HUDEP-2 (cell line): ENCODE measurements around the gene BATF3.

ENCODE experiments used
- DNase-seq, 76 experiments: peaks; one replicate each; lab custom pipeline; 2025; ENCODE audit not compliant: unreplicated experiment in 76 of 76; lab: John Stamatoyannopoulos, UW

Gene BATF3

DNA sequence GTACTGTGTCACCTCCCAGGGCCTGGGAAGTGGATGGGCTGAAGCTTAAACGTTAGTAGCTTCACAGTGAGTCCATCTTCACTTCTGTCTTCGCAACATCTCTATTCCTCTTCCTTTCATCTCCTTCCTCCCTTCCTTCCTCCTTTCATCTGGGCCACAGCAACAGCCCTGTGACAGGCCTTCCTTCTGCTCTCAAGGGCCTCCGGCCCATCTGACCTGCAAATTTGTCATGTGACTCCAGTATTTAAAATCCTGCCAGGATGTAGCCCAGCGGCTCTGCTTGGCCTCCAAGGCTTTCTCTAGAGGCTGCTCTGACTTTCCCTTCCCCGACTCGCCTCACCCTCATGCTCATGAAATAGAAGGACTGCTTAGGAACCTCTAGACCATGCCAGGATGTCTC is 10.9 kb upstream of the BATF3 start:
- DNase-seq = no peak

- DNase-seq = no peak
These were observed 4.4 kb upstream of the BATF3 start for GRCh38 chr1:212703991-212704564.

DNA sequence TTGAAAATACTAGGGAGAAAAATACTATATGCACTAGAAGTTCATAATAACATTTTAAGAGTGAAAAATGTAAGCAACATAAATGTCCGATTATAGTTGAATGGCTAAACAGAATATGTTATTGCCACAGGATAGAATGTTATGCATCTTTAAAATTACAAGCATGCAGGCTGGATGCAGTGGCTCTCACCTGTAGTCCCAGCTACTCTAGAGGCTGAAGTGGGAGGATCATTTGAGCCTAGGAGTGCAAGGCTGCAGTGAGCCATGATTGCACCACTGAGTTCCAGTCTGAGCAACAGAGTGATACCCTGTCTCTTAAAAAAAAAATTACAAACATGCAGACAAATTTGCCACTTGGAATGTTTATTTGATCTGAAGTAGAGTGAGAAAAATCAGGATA is 3.0 kb upstream of the BATF3 start:
- DNase-seq = no peak

- DNase-seq = no peak
These were observed 2.3 kb upstream of the BATF3 start for GRCh38 chr1:212701910-212702309.

- DNase-seq = peak in 10 of 76 experiments; percentile 5 to 34 (median 10)
These were observed 1.5 kb upstream of the BATF3 start for GRCh38 chr1:212700892-212701819.

- DNase-seq = no peak
These were observed 717 bp upstream of the BATF3 start for GRCh38 chr1:212700223-212700891.

GRCh38 chr1:212699104-212699624 is 476 bp downstream of the BATF3 start:
- peak in 22 of 76 experiments; percentile 1 to 33 (median 16) for DNase-seq

GRCh38 chr1:212698467-212699103 is 1.1 kb downstream of the BATF3 start:
- no peak for DNase-seq

- DNase-seq = no peak
These were observed 2.8 kb downstream of the BATF3 start for GRCh38 chr1:212696721-212697331.

DNA sequence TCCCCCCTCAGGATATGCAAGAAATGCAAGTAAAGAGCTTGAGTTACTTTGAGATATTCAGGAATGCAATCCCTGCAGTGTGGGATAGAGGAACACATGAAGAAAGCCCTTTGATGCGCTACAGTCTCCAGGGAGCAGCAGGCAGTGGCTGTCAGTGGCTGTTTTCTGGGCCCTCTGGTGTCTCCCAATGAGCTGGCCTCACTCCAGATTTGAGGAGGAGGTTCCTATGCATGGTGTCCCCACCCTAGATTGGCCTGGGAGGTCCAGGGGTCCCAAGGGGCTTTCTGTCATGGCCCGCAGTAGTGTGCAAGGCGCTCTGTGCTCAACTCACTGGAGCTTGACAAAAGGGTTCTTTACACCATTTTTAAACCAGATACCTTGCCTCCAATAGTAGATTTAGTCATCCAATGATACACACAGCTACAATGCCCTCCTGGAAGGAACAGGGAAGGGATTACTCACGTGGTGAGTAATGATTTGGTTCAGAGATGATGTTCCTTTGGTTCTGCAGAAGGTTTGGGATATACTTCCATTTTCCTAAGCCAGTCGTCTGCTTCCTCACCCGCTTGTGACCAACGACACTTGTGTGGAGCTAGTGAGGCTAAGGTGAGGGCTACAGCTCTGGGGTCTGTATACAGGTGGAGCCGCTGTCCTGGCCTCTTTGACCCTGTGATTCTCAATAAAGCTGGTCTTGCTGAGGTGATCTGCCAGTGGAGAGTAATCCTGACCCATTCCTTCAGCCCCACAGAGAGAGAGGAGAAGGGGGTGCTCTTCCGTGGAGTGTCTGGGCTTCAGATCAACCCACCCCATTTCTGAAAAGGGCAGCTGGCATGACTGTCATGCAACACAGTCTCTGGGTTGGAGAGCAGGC is 6.6 kb downstream of the BATF3 start:
- DNase-seq = no peak

DNA sequence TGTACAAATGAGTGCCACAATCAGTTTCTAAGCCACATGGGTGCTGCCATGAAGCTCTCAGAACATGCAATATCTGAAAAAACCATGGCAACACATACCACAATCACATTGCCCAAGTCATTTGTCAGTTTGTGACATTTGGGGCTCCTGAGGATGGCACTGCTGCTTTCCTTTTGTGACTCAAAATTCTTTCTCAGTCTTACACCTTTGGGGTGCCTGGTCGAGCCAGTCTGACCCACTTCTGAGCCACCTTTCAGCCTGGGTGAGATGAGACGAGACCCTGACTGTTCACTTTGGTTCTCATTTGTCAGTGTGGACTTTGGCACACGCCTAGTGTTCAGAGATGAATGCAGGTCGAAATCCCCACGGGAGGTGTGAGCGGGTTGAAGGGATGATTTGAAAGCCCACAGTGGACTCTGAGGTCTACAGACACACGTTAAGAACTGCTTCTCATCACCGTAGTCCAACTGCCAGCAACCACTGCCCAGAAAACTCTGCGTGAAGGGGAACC is 8.0 kb downstream of the BATF3 start:
- no peak for DNase-seq

- DNase-seq = no peak
These were observed 8.7 kb downstream of the BATF3 start for GRCh38 chr1:212690816-212691403.

GRCh38 chr1:212689758-212690529 is 9.7 kb downstream of the BATF3 start:
- DNase-seq = no peak

GRCh38 chr1:212689196-212689725 is 10.4 kb downstream of the BATF3 start:
- no peak for DNase-seq

GRCh38 chr1:212688341-212689047 is 11.1 kb downstream of the BATF3 start:
- DNase-seq = no peak

- no peak for DNase-seq
These were observed 11.8 kb downstream of the BATF3 start for GRCh38 chr1:212687811-212688210.

- DNase-seq = no peak
These were observed 13.0 kb downstream of the BATF3 start for GRCh38 chr1:212686591-212686990.
